SK-N-SH treated with all-trans-retinoic acid at 6 μM for 48 hours (cell line): ENCODE data around the gene B3GNT5.

Experiments used
- ATAC-seq: fragments of 200-7000 bp; cut with Tn5 transposase; 3 replicates; pipeline ENCODE4 v1.9.1; 2020; ENCODE audit warnings: mild to moderate bottlenecking, moderate library complexity
- ARNTL ChIP-seq: fragments of 450-650 bp; formaldehyde crosslinking; IDR thresholded peaks from 2 replicates; pipeline ENCODE4 v1.5.0; 2020; ENCODE audit warnings: low read depth, mild to moderate bottlenecking, moderate library complexity, borderline replicate concordance
- BACH2 ChIP-seq: fragments of 250-450 bp; sonication (Bioruptor Pico); IDR thresholded peaks from 2 replicates; pipeline ENCODE4 v1.9.0; 2021; ENCODE audit warnings: mild to moderate bottlenecking, borderline replicate concordance
- CSDC2 ChIP-seq: fragments of 250-450 bp; sonication (Bioruptor Pico); IDR thresholded peaks from 2 replicates; pipeline ENCODE4 v1.5.0; 2020; ENCODE audit warnings: mild to moderate bottlenecking, moderate library complexity
- ESRRG ChIP-seq: fragments of 250-450 bp; sonication (Bioruptor Pico); IDR thresholded peaks from 2 replicates; pipeline ENCODE4 v1.6.1; 2021; ENCODE audit warnings: mild to moderate bottlenecking
- GLIS3 ChIP-seq: fragments of 250-450 bp; sonication (Bioruptor Pico); IDR thresholded peaks from 2 replicates; pipeline ENCODE4 v1.5.0; 2020; ENCODE audit warnings: mild to moderate bottlenecking, moderate library complexity
- ISL1 ChIP-seq: fragments of 250-450 bp; sonication (Bioruptor Pico); IDR thresholded peaks from 2 replicates; pipeline ENCODE4 v2.1.2; 2022; ENCODE audit warnings: mild to moderate bottlenecking, moderate library complexity
- OSR1 ChIP-seq: fragments of 250-450 bp; sonication (Bioruptor Pico); IDR thresholded peaks from 2 replicates; pipeline ENCODE4 v1.8.0; 2022; ENCODE audit warnings: moderate library complexity, mild to moderate bottlenecking, inconsistent platforms
- POU6F1 ChIP-seq: fragments of 250-450 bp; sonication (Bioruptor Pico); IDR thresholded peaks from 2 replicates; pipeline ENCODE4 v1.8.0; 2021; ENCODE audit warnings: low read depth, mild to moderate bottlenecking, moderate library complexity, borderline replicate concordance
- PPARA ChIP-seq: fragments of 250-450 bp; sonication (Bioruptor Pico); IDR thresholded peaks from 2 replicates; pipeline ENCODE4 v1.5.0; 2020; ENCODE audit warnings: mild to moderate bottlenecking, borderline replicate concordance
- RARB ChIP-seq: fragments of 250-450 bp; sonication (Bioruptor Pico); IDR thresholded peaks from 2 replicates; pipeline ENCODE4 v1.8.0; 2021; ENCODE audit warnings: mild to moderate bottlenecking, moderate library complexity
- SNAI2 ChIP-seq: fragments of 250-450 bp; sonication (Bioruptor Pico); IDR thresholded peaks from 2 replicates; pipeline ENCODE4 v1.5.0; 2020; ENCODE audit warnings: mild to moderate bottlenecking, moderate library complexity
- TCF4 ChIP-seq: fragments of 250-450 bp; sonication (Bioruptor Pico); IDR thresholded peaks from 2 replicates; pipeline ENCODE4 v1.8.0; 2021; ENCODE audit warnings: mild to moderate bottlenecking, moderate library complexity, borderline replicate concordance
- TOX ChIP-seq: fragments of 250-450 bp; sonication (Bioruptor Pico); IDR thresholded peaks from 2 replicates; pipeline ENCODE4 v1.8.0; 2021; ENCODE audit warnings: mild to moderate bottlenecking, moderate library complexity, borderline replicate concordance
- ZFP3 ChIP-seq: fragments of 250-450 bp; sonication (Bioruptor Pico); IDR thresholded peaks from 2 replicates; pipeline ENCODE4 v1.5.0; 2020; ENCODE audit warnings: mild to moderate bottlenecking, moderate library complexity
- ZFP30 ChIP-seq: fragments of 450-650 bp; formaldehyde crosslinking; IDR thresholded peaks from 2 replicates; pipeline ENCODE4 v1.5.0; 2022; ENCODE audit warnings: mild to moderate bottlenecking, moderate library complexity
- ZNF565 ChIP-seq: fragments of 450-650 bp; formaldehyde crosslinking; conservative IDR thresholded peaks from 2 replicates; pipeline ENCODE4 v1.5.0; 2020; ENCODE audit warnings: low read depth, mild to moderate bottlenecking, moderate library complexity
- ZNF70 ChIP-seq: fragments of 450-650 bp; formaldehyde crosslinking; IDR thresholded peaks from 2 replicates; pipeline ENCODE4 v1.5.0; 2020; ENCODE audit warnings: mild to moderate bottlenecking, moderate library complexity
- ZNF8 ChIP-seq: fragments of 450-650 bp; formaldehyde crosslinking; IDR thresholded peaks from 2 replicates; pipeline ENCODE4 v1.5.0; 2020; ENCODE audit warnings: mild to moderate bottlenecking, moderate library complexity
- TF ChIP-seq, protein P1 (sequence below): fragments of 250-450 bp; sonication (Bioruptor Pico); IDR thresholded peaks from 2 replicates; pipeline ENCODE4 v1.5.1; 2020; ENCODE audit warnings: low read depth, mild to moderate bottlenecking, moderate library complexity
- TF ChIP-seq, protein P2 (sequence below): fragments of 250-450 bp; sonication (Bioruptor Pico); IDR thresholded peaks from 2 replicates; pipeline ENCODE4 v1.5.1; 2021; ENCODE audit warnings: mild to moderate bottlenecking, moderate library complexity
- TF ChIP-seq, protein P3 (sequence below): fragments of 250-450 bp; sonication (Bioruptor Pico); IDR thresholded peaks from 2 replicates; pipeline ENCODE4 v1.5.0; 2020; ENCODE audit warnings: mild to moderate bottlenecking, moderate library complexity
- TF ChIP-seq, protein P4 (sequence below): fragments of 250-450 bp; sonication (Bioruptor Pico); IDR thresholded peaks from 2 replicates; pipeline ENCODE4 v1.8.0; 2020; ENCODE audit warnings: mild to moderate bottlenecking, moderate library complexity, borderline replicate concordance

The B3GNT5 gene

GRCh38 chr3:183312433-183312832, 59.4 kb downstream of the B3GNT5 start (continued):
- TF ChIP-seq, protein P1, sequence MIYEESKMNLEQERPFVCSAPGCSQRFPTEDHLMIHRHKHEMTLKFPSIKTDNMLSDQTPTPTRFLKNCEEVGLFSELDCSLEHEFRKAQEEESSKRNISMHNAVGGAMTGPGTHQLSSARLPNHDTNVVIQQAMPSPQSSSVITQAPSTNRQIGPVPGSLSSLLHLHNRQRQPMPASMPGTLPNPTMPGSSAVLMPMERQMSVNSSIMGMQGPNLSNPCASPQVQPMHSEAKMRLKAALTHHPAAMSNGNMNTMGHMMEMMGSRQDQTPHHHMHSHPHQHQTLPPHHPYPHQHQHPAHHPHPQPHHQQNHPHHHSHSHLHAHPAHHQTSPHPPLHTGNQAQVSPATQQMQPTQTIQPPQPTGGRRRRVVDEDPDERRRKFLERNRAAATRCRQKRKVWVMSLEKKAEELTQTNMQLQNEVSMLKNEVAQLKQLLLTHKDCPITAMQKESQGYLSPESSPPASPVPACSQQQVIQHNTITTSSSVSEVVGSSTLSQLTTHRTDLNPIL (CRISPR knock-in tag): no peak
- TF ChIP-seq PPARA (CRISPR knock-in tag): no peak
- no peak for TF ChIP-seq CSDC2 (CRISPR knock-in tag)
- no peak for TF ChIP-seq ZFP30 (CRISPR knock-in tag)
- TF ChIP-seq, protein P2, sequence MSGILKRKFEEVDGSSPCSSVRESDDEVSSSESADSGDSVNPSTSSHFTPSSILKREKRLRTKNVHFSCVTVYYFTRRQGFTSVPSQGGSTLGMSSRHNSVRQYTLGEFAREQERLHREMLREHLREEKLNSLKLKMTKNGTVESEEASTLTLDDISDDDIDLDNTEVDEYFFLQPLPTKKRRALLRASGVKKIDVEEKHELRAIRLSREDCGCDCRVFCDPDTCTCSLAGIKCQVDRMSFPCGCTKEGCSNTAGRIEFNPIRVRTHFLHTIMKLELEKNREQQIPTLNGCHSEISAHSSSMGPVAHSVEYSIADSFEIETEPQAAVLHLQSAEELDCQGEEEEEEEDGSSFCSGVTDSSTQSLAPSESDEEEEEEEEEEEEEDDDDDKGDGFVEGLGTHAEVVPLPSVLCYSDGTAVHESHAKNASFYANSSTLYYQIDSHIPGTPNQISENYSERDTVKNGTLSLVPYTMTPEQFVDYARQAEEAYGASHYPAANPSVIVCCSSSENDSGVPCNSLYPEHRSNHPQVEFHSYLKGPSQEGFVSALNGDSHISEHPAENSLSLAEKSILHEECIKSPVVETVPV (CRISPR knock-in tag): no peak
- TF ChIP-seq BACH2 (CRISPR knock-in tag): no peak
- no peak for TF ChIP-seq ZNF8 (CRISPR knock-in tag)

DNA sequence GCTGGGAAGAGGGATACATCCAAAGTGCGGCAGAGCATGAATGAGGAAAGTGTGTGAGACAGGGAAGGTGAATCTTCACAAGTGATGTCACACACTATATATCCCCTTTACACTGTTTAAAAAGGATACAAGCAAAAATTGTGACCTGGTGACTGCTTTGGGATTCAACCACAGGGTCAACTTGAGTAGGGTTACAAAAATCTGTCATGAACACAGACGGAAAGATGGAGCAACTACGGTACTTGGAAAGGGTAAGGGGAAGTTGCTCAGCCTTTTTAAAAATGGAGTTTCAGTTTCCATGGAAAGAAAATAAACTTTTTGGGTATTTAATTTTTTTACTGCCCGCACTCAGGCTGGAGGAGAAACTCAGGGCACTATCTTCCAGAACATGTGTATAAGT, 60.3 kb downstream of the B3GNT5 start:
- ATAC-seq: no peak
- TF ChIP-seq, protein P3, sequence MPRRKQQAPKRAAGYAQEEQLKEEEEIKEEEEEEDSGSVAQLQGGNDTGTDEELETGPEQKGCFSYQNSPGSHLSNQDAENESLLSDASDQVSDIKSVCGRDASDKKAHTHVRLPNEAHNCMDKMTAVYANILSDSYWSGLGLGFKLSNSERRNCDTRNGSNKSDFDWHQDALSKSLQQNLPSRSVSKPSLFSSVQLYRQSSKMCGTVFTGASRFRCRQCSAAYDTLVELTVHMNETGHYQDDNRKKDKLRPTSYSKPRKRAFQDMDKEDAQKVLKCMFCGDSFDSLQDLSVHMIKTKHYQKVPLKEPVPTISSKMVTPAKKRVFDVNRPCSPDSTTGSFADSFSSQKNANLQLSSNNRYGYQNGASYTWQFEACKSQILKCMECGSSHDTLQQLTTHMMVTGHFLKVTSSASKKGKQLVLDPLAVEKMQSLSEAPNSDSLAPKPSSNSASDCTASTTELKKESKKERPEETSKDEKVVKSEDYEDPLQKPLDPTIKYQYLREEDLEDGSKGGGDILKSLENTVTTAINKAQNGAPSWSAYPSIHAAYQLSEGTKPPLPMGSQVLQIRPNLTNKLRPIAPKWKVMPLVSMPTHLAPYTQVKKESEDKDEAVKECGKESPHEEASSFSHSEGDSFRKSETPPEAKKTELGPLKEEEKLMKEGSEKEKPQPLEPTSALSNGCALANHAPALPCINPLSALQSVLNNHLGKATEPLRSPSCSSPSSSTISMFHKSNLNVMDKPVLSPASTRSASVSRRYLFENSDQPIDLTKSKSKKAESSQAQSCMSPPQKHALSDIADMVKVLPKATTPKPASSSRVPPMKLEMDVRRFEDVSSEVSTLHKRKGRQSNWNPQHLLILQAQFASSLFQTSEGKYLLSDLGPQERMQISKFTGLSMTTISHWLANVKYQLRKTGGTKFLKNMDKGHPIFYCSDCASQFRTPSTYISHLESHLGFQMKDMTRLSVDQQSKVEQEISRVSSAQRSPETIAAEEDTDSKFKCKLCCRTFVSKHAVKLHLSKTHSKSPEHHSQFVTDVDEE (CRISPR knock-in tag): no peak
- no peak for TF ChIP-seq BACH2 (CRISPR knock-in tag)
- no peak for TF ChIP-seq ZFP3 (CRISPR knock-in tag)
- TF ChIP-seq POU6F1: no peak
- TF ChIP-seq ESRRG (CRISPR knock-in tag): no peak
- TF ChIP-seq RARB (CRISPR knock-in tag): no peak
- TF ChIP-seq, protein P4, sequence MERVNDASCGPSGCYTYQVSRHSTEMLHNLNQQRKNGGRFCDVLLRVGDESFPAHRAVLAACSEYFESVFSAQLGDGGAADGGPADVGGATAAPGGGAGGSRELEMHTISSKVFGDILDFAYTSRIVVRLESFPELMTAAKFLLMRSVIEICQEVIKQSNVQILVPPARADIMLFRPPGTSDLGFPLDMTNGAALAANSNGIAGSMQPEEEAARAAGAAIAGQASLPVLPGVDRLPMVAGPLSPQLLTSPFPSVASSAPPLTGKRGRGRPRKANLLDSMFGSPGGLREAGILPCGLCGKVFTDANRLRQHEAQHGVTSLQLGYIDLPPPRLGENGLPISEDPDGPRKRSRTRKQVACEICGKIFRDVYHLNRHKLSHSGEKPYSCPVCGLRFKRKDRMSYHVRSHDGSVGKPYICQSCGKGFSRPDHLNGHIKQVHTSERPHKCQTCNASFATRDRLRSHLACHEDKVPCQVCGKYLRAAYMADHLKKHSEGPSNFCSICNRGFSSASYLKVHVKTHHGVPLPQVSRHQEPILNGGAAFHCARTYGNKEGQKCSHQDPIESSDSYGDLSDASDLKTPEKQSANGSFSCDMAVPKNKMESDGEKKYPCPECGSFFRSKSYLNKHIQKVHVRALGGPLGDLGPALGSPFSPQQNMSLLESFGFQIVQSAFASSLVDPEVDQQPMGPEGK (CRISPR knock-in tag): no peak
- TF ChIP-seq SNAI2 (CRISPR knock-in tag): no peak
- no peak for TF ChIP-seq ARNTL
- TF ChIP-seq PPARA (CRISPR knock-in tag): no peak
- no peak for TF ChIP-seq ZFP30 (CRISPR knock-in tag)
- no peak for TF ChIP-seq ZNF565 (CRISPR knock-in tag)

- no peak for ATAC-seq
- TF ChIP-seq PPARA (CRISPR knock-in tag): no peak
- TF ChIP-seq ZNF565 (CRISPR knock-in tag): no peak
- TF ChIP-seq, protein P2 (CRISPR knock-in tag): no peak
- no peak for TF ChIP-seq ZFP3 (CRISPR knock-in tag)
- TF ChIP-seq ISL1 (CRISPR knock-in tag): no peak
- no peak for TF ChIP-seq ZNF8 (CRISPR knock-in tag)
- TF ChIP-seq TCF4 (CRISPR knock-in tag): no peak
- no peak for TF ChIP-seq ZNF70
- TF ChIP-seq TOX (CRISPR knock-in tag): no peak
- TF ChIP-seq GLIS3 (CRISPR knock-in tag): no peak
- TF ChIP-seq, protein P4 (CRISPR knock-in tag): no peak
- no peak for TF ChIP-seq OSR1 (CRISPR knock-in tag)
Observed at GRCh38 chr3:183313764-183314163, 60.7 kb downstream of the B3GNT5 start.
